Effector memory CD4-positive, alpha-beta T cell (primary cell): ENCODE data around the gene RANBP3.

Experiments used
- DNase-seq, 3 donors: peaks; one replicate each; pipeline ENCODE4 v3.0.0-alpha.2; 2020
- H3K27ac ChIP-seq: 2 replicates; pipeline ENCODE4 v1.7.0; 2013; ENCODE audit warnings: mild to moderate bottlenecking, low read length, moderate library complexity; ENCODE audit not compliant: insufficient read depth, poor library complexity, severe bottlenecking
- H3K27me3 ChIP-seq: replicated peaks from 2 replicates; pipeline ENCODE4 v1.7.0; 2013; ENCODE audit warnings: mild to moderate bottlenecking, low read length; ENCODE audit not compliant: insufficient read depth, control insufficient read depth, poor library complexity, severe bottlenecking
- H3K36me3 ChIP-seq: 2 replicates; pipeline ENCODE4 v1.7.0; 2013; ENCODE audit warnings: mild to moderate bottlenecking, low read length, moderate library complexity; ENCODE audit not compliant: control insufficient read depth, insufficient read depth
- H3K4me1 ChIP-seq: 2 replicates; pipeline ENCODE4 v1.7.0; 2013; ENCODE audit warnings: low read length, mild to moderate bottlenecking; ENCODE audit not compliant: control insufficient read depth, insufficient read depth, poor library complexity, severe bottlenecking
- H3K4me3 ChIP-seq: 2 replicates; pipeline ENCODE4 v1.7.0; 2013; ENCODE audit warnings: low read length, low read depth, mild to moderate bottlenecking; ENCODE audit not compliant: insufficient read depth, poor library complexity, severe bottlenecking
- H3K9me3 ChIP-seq: 2 replicates; pipeline ENCODE4 v1.7.0; 2013; ENCODE audit warnings: mild to moderate bottlenecking, low read length, moderate library complexity; ENCODE audit not compliant: control insufficient read depth

RANBP3 gene

DNA sequence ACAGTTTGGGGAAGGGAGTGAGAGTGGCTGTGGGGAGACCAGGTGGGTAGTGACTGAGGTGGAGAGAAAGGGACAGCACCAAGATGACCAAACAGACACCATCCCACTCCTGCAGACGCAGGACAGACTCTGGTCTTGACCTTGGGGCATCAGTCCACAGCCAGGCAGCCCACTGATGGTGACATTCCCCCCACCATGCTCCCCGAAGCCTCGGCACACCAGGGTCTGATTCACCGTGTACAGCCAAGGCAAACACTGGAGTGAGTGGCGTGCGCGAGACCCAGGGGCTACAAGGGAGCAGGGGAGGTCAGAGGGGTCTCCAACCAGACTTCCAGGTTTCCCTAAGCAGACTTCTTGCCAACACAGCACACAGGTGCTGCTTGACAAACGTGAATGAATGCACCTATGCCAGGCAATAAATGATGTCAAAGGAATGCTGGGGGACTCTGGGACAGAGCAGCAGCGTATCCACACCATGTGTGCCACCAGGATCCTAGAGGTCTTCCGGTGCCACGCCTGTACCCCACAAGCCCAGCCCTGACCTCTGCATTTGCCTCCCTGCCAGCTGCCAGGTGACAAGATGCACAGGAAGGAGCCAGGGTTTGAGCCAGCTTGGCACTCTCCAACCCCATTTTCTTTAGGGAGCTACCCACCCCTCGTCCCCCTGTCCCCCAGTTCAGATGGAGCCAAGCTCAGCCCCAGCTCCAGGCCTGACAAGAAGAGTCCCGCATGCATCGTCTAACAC, 18.5 kb downstream of the RANBP3 start:
- Histone ChIP-seq H3K27ac (peak overlapping the region; percentile 47), H3K36me3 (no peaks in the 10 kb centered on the region), H3K4me3 (no peak overlapping the region), H3K4me1 (peaks cover 57% of the 10 kb centered on the region), H3K9me3 (no peaks in the 10 kb centered on the region), H3K27me3 (no peaks in the 10 kb centered on the region)
- no peak for DNase-seq

- H3K36me3 ChIP-seq, result no peaks in the 10 kb centered on the region
- peak overlapping the region; percentile 47 for H3K27ac ChIP-seq
- peaks cover 57% of the 10 kb centered on the region for H3K4me1 ChIP-seq
- DNase-seq, result no peak
- H3K4me3 ChIP-seq, result no peak overlapping the region
- H3K27me3 ChIP-seq, result no peaks in the 10 kb centered on the region
- no peaks in the 10 kb centered on the region for H3K9me3 ChIP-seq
Observed at GRCh38 chr19:5958851-5959122, 19.2 kb downstream of the RANBP3 start.

DNA sequence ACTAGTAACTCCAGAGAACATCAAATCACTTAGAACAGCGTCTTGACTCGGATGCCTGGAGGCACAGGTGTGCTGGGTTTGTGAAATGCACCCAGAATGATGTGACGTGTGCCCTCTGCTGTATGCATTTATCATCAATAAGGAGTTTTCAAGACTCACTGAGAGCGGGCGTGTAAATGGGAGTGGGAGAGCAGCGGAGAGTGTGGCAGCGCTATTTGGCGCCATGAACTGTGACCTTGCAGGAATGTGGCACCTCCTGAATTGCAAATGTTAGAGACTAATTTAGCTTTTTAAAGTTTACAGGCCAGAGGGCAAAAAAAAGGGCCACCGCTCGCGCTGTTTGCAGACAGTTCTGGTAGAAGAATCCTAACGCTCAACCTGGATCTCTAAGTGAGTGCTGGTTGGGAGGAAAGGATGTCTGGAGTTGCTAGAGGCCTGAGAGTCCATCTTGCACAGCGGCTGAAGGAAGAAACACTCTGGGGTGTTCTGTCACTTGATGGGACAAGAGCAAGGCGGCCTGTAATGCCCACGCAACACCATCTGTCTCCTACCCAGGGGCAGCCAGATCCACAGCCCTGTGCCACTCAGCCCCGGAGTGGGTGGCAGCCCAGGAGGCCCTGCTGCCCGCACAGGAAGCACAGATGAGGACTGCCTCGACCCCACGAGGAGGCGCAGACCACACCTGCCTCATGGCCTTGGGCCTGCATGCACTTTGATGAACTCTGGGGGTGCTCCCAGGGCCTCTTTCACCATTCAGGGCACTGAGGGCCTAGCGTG, 19.7 kb downstream of the RANBP3 start:
- Histone ChIP-seq H3K4me1 (peaks cover 56% of the 10 kb centered on the region), H3K27ac (peak overlapping the region; percentile 47), H3K36me3 (no peaks in the 10 kb centered on the region), H3K9me3 (no peaks in the 10 kb centered on the region), H3K27me3 (no peaks in the 10 kb centered on the region), H3K4me3 (no peak overlapping the region)
- no peak for DNase-seq

DNA sequence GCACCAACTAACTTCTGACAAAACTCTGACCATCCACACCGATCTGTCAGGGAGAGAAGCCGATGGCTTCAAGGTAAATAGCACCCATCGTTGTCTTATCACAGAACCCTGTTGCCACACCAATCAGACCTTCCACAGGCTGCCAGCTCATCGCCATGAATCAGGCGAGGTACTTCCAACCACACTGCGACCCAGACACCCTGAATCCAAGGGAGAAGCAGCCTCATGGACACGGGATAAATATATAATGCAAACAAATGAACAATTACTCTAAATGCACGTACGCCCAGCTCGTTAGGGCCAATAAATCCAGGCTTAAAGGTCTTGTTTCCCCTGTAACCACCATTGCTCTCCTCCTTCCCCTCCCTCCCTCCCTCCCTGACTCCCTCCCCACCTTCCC, 20.8 kb downstream of the RANBP3 start:
- Histone ChIP-seq H3K4me3 (no peak overlapping the region), H3K9me3 (no peaks in the 10 kb centered on the region), H3K4me1 (peaks cover 55% of the 10 kb centered on the region), H3K27me3 (no peaks in the 10 kb centered on the region), H3K36me3 (no peaks in the 10 kb centered on the region), H3K27ac (peak overlapping the region; percentile 1)
- DNase-seq, result no peak

DNA sequence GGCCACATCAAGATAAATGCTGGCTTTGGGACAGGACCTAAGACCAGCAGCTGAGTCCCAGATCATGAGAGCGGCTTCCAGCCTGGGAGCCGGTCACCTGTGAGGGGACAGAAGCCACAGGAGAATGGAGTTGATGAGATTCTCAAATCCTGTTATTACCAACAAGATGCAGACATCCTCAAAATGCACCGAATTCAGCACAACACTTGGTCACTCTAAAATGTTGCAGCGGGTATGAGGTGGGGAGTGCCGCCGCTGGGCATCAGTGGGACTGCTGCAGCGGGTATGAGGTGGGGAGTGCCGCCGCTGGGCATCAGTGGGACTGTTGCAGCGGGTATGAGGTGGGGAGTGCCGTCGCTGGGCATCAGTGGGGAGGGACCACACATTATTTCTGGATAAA, 21.2 kb downstream of the RANBP3 start:
- H3K4me1 ChIP-seq, result peaks cover 55% of the 10 kb centered on the region
- no peaks in the 10 kb centered on the region for H3K9me3 ChIP-seq
- H3K27me3 ChIP-seq, result no peaks in the 10 kb centered on the region
- no peaks in the 10 kb centered on the region for H3K36me3 ChIP-seq
- no peak for DNase-seq
- no peak overlapping the region for H3K4me3 ChIP-seq
- no peak overlapping the region for H3K27ac ChIP-seq

- Histone ChIP-seq H3K27ac (no peak overlapping the region), H3K27me3 (no peaks in the 10 kb centered on the region), H3K36me3 (no peaks in the 10 kb centered on the region), H3K4me3 (no peak overlapping the region), H3K9me3 (no peaks in the 10 kb centered on the region), H3K4me1 (peaks cover 56% of the 10 kb centered on the region)
- no peak for DNase-seq
Observed at GRCh38 chr19:5956323-5956722, 21.6 kb downstream of the RANBP3 start.

GRCh38 chr19:5955636-5955935, 22.4 kb downstream of the RANBP3 start:
- DNase-seq, result no peak
- H3K4me1 ChIP-seq, result peaks cover 58% of the 10 kb centered on the region
- no peak overlapping the region for H3K27ac ChIP-seq
- no peaks in the 10 kb centered on the region for H3K9me3 ChIP-seq
- H3K27me3 ChIP-seq, result no peaks in the 10 kb centered on the region
- no peaks in the 10 kb centered on the region for H3K36me3 ChIP-seq
- H3K4me3 ChIP-seq, result no peak overlapping the region

DNA sequence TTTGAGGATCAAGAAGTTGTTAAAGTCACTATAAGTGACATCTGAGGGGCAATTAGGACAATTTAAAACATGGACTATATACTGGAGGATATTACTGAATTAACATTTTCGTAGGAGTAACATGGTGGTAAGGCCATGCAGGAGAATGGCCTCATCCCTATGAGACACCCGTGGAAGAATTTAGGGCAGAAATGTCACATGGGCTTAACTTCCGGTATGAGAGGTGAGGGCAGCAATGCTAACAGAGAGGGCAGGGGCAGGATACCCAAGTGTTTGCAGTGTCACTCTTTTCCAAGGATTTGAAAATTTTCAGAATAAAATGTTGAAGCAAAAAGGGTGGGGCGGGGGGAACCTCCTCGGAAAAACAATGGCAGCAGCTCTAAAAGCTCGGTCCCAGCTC, 23.6 kb downstream of the RANBP3 start:
- no peak overlapping the region for H3K4me3 ChIP-seq
- H3K36me3 ChIP-seq, result no peaks in the 10 kb centered on the region
- no peaks in the 10 kb centered on the region for H3K27me3 ChIP-seq
- H3K4me1 ChIP-seq, result peaks cover 57% of the 10 kb centered on the region
- no peak for DNase-seq
- H3K27ac ChIP-seq, result peak overlapping the region; percentile 14
- H3K9me3 ChIP-seq, result no peaks in the 10 kb centered on the region

- H3K36me3 ChIP-seq, result no peaks in the 10 kb centered on the region
- no peaks in the 10 kb centered on the region for H3K9me3 ChIP-seq
- peaks cover 58% of the 10 kb centered on the region for H3K4me1 ChIP-seq
- peak overlapping the region; percentile 20 for H3K4me3 ChIP-seq
- H3K27ac ChIP-seq, result peak overlapping the region; percentile 26
- H3K27me3 ChIP-seq, result no peaks in the 10 kb centered on the region
- DNase-seq, result no peak
Observed at GRCh38 chr19:5953680-5954213, 24.2 kb downstream of the RANBP3 start.

- no peaks in the 10 kb centered on the region for H3K27me3 ChIP-seq
- DNase-seq, result no peak
- H3K4me3 ChIP-seq, result peak overlapping the region; percentile 8
- no peaks in the 10 kb centered on the region for H3K36me3 ChIP-seq
- peak overlapping the region; percentile 26 for H3K27ac ChIP-seq
- H3K9me3 ChIP-seq, result no peaks in the 10 kb centered on the region
- H3K4me1 ChIP-seq, result peaks cover 61% of the 10 kb centered on the region
Observed at GRCh38 chr19:5953030-5953589, 24.8 kb downstream of the RANBP3 start.
